KMS-11 (cell line): ENCODE data around the gene TMC1.
A peak's percentile ranks its signal among the peaks of the same experiment; 100 is the strongest.

Experiments used
- H2AFZ ChIP-seq: fragments of 200-600 bp; sonication (generic); 2 replicates; pipeline ENCODE4 v1.6.1; 2016; ENCODE audit warnings: antibody characterized with exemption, mixed run types, low read depth
- H3K27ac ChIP-seq: fragments of 200-600 bp; sonication (generic); 2 replicates; pipeline ENCODE4 v1.6.1; 2016; ENCODE audit warnings: mild to moderate bottlenecking, mixed run types
- H3K27me3 ChIP-seq: fragments of 200-600 bp; sonication (generic); 2 replicates; pipeline ENCODE4 v1.6.1; 2017; ENCODE audit warnings: mild to moderate bottlenecking, low read depth, mixed run types, moderate library complexity; ENCODE audit not compliant: insufficient read depth
- H3K36me3 ChIP-seq: fragments of 200-600 bp; sonication (generic); 2 replicates; pipeline ENCODE4 v1.6.1; 2017; ENCODE audit warnings: mild to moderate bottlenecking, mixed run types; ENCODE audit not compliant: insufficient read depth
- H3K4me1 ChIP-seq: fragments of 200-600 bp; sonication (generic); 2 replicates; pipeline ENCODE4 v1.6.1; 2016; ENCODE audit warnings: mild to moderate bottlenecking, low read depth, mixed run types; ENCODE audit not compliant: poor library complexity, severe bottlenecking
- H3K4me2 ChIP-seq: fragments of 200-600 bp; sonication (generic); 2 replicates; pipeline ENCODE4 v1.7.0; 2016; ENCODE audit warnings: mild to moderate bottlenecking, mixed run types
- H3K4me3 ChIP-seq: fragments of 200-600 bp; sonication (generic); IDR thresholded peaks from 2 replicates; pipeline ENCODE4 v1.6.1; 2017; ENCODE audit warnings: low read depth, low read length, mixed read lengths; ENCODE audit not compliant: insufficient read depth
- H3K79me2 ChIP-seq: fragments of 200-600 bp; sonication (generic); 2 replicates; pipeline ENCODE4 v1.6.1; 2016; ENCODE audit warnings: low read depth, mixed run types; ENCODE audit not compliant: insufficient read depth
- H3K9ac ChIP-seq: fragments of 200-600 bp; sonication (generic); 2 replicates; pipeline ENCODE4 v1.6.1; 2016; ENCODE audit warnings: mild to moderate bottlenecking, mixed run types
- H4K20me1 ChIP-seq: fragments of 200-600 bp; sonication (generic); 2 replicates; pipeline ENCODE4 v1.6.1; 2016; ENCODE audit warnings: mild to moderate bottlenecking, mixed run types; ENCODE audit not compliant: insufficient read depth
- TF ChIP-seq, protein P1 (sequence below): fragments of 200-600 bp; sonication (generic); conservative IDR thresholded peaks from 2 replicates; pipeline ENCODE4 v1.6.1; 2017; ENCODE audit warnings: low read depth, mild to moderate bottlenecking, antibody characterized with exemption, low read length, moderate library complexity, mixed read lengths

TMC1 gene

GRCh38 chr9:72817413-72817812, 296.0 kb downstream of the TMC1 start:
- H4K20me1 ChIP-seq = no peaks in the 10 kb centered on the region
- H3K36me3 ChIP-seq = no peaks in the 10 kb centered on the region
- H3K4me3 ChIP-seq = no peak overlapping the region
- TF ChIP-seq, protein P1, sequence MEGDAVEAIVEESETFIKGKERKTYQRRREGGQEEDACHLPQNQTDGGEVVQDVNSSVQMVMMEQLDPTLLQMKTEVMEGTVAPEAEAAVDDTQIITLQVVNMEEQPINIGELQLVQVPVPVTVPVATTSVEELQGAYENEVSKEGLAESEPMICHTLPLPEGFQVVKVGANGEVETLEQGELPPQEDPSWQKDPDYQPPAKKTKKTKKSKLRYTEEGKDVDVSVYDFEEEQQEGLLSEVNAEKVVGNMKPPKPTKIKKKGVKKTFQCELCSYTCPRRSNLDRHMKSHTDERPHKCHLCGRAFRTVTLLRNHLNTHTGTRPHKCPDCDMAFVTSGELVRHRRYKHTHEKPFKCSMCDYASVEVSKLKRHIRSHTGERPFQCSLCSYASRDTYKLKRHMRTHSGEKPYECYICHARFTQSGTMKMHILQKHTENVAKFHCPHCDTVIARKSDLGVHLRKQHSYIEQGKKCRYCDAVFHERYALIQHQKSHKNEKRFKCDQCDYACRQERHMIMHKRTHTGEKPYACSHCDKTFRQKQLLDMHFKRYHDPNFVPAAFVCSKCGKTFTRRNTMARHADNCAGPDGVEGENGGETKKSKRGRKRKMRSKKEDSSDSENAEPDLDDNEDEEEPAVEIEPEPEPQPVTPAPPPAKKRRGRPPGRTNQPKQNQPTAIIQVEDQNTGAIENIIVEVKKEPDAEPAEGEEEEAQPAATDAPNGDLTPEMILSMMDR = no peak
- H3K27ac ChIP-seq = no peak overlapping the region; the same call in 1 of the 2 replicates
- H3K4me1 ChIP-seq = peaks cover 20% of the 10 kb centered on the region
- peak overlapping the region; percentile 17; the same call in 1 of the 2 replicates for H3K4me2 ChIP-seq
- peak overlapping the region; percentile 35; the same call in 1 of the 2 replicates for H2AFZ ChIP-seq
- H3K9ac ChIP-seq = peak overlapping the region; percentile 13; the same call in 1 of the 2 replicates
- H3K27me3 ChIP-seq = no peaks in the 10 kb centered on the region
- no peaks in the 10 kb centered on the region for H3K79me2 ChIP-seq

GRCh38 chr9:72818385-72818784, 297.0 kb downstream of the TMC1 start:
- Histone ChIP-seq H3K4me2 (no peak overlapping the region), H2AFZ (no peak overlapping the region), H3K9ac (no peak overlapping the region), H3K27me3 (no peaks in the 10 kb centered on the region), H3K4me1 (peaks cover 20% of the 10 kb centered on the region), H3K4me3 (no peak overlapping the region), H3K27ac (no peak overlapping the region), H4K20me1 (no peaks in the 10 kb centered on the region), H3K79me2 (no peaks in the 10 kb centered on the region), H3K36me3 (no peaks in the 10 kb centered on the region)
- TF ChIP-seq, protein P1 = no peak

- Histone ChIP-seq H4K20me1 (no peaks in the 10 kb centered on the region), H3K27ac (no peak overlapping the region), H3K4me2 (no peak overlapping the region), H2AFZ (no peak overlapping the region), H3K9ac (no peak overlapping the region), H3K4me3 (no peak overlapping the region), H3K36me3 (no peaks in the 10 kb centered on the region), H3K79me2 (no peaks in the 10 kb centered on the region), H3K27me3 (no peaks in the 10 kb centered on the region), H3K4me1 (peaks cover 4% of the 10 kb centered on the region)
- TF ChIP-seq, protein P1 = no peak
Measured at GRCh38 chr9:72823971-72824370, 302.6 kb downstream of the TMC1 start.

- peaks cover under 1% of the 10 kb centered on the region for H3K4me1 ChIP-seq
- H3K36me3 ChIP-seq = no peaks in the 10 kb centered on the region
- H2AFZ ChIP-seq = no peak overlapping the region
- H3K4me2 ChIP-seq = no peak overlapping the region
- no peaks in the 10 kb centered on the region for H4K20me1 ChIP-seq
- no peaks in the 10 kb centered on the region for H3K27me3 ChIP-seq
- H3K27ac ChIP-seq = no peak overlapping the region
- no peak overlapping the region for H3K4me3 ChIP-seq
- TF ChIP-seq, protein P1 = no peak
- no peaks in the 10 kb centered on the region for H3K79me2 ChIP-seq
- no peak overlapping the region for H3K9ac ChIP-seq
Measured at GRCh38 chr9:72826996-72827949, 305.9 kb downstream of the TMC1 start.
